HepG2 (cell line): ENCODE measurements around the gene CROT. TPM values are rescaled to one million over a fixed set of nuclear protein-coding genes. Genes with fewer than 3 reads are reported as not detected.

Source experiments
- ATAC-seq: fragments of 200-7000 bp; cut with Tn5 transposase; 3 replicates; pipeline ENCODE4 v1.9.1; 2020; ENCODE audit warnings: mild to moderate bottlenecking, moderate library complexity
- BruUV-seq: library from RNA; stranded (reverse); fragments of 400-500 nt; replicated peaks from 2 replicates; lab custom pipeline; 2021; lab: Mats Ljungman, UMichigan
- CTCF ChIA-PET: fragments of 300-600 bp; formaldehyde crosslinking; extraction: SDS; loops from one replicate; lab custom pipeline; 2021; ENCODE audit warnings: low total read pairs, inconsistent platforms, low intra/inter-chr PET ratio; lab: Yijun Ruan, JAX
- POLR2A ChIA-PET: fragments of 350-600 bp; sonication (Branson Sonifier 250); formaldehyde crosslinking; loops from one replicate; lab custom pipeline; 2020; ENCODE audit warnings: antibody characterized with exemption, inconsistent platforms; lab: Yijun Ruan, JAX
- DNase-seq: peaks from one replicate; pipeline ENCODE4 v3.0.0-alpha.2; 2015; ENCODE audit warnings: low spot score
- FAIRE-seq: peaks from 3 replicates; lab custom pipeline; 2011; peaks lifted over from hg19 to GRCh38; lab: Jason Lieb, UNC
- H2AFZ ChIP-seq: one replicate; pipeline ENCODE4 v1.6.1; 2011; ENCODE audit warnings: low read length, inconsistent platforms
- H3K27ac ChIP-seq: fragments of 300-600 bp; 3 replicates; pipeline ENCODE4 v1.8.0; 2011; ENCODE audit warnings: mixed run types, mild to moderate bottlenecking, mixed read lengths, low read length, inconsistent platforms; ENCODE audit not compliant: insufficient read depth; ENCODE audit errors: extremely low read length
- H3K27me3 ChIP-seq, 2 experiments: fragments of 200-600 bp in 1 of 2; 2 replicates in 1 of 2; 3 replicates in 1 of 2; pipeline versions ENCODE4 v1.6.0 to v1.8.0; 2011; ENCODE audit warnings: low read length in 2 of 2, mild to moderate bottlenecking in 2 of 2, moderate library complexity in 2 of 2, inconsistent platforms in 1 of 2; ENCODE audit not compliant: insufficient read depth in 2 of 2, control insufficient read depth in 1 of 2
- H3K36me3 ChIP-seq, 2 experiments: fragments of 200-600 bp in 1 of 2; replicated peaks in 1 of 2; 2 replicates in 1 of 2; 3 replicates in 1 of 2; pipeline versions ENCODE4 v1.5.1 to v1.8.0; 2011; ENCODE audit warnings: low read length in 2 of 2, inconsistent platforms in 1 of 2; ENCODE audit not compliant: insufficient read depth in 2 of 2, control insufficient read depth in 1 of 2
- H3K4me1 ChIP-seq: 2 replicates; pipeline ENCODE4 v1.5.1; 2012; ENCODE audit warnings: low read length, inconsistent platforms; ENCODE audit not compliant: insufficient read depth
- H3K4me2 ChIP-seq: 2 replicates; pipeline ENCODE4 v1.6.0; 2011; ENCODE audit warnings: low read depth, low read length, inconsistent platforms
- H3K4me3 ChIP-seq, 3 experiments: fragments of 200-600 bp in 1 of 3; sonication (generic), shearing (Covaris generic) in 1 of 3; replicated peaks in 1 of 3; 2 replicates each; pipeline ENCODE4 v1.5.1; 2011 to 2016; ENCODE audit warnings: low read length in 3 of 3, inconsistent platforms in 2 of 3, low read depth in 2 of 3, mild to moderate bottlenecking in 2 of 3, control low read depth in 1 of 3, mixed read lengths in 1 of 3; ENCODE audit not compliant: insufficient read depth in 1 of 3
- H3K79me2 ChIP-seq: one replicate; pipeline ENCODE4 v1.6.1; 2011; ENCODE audit warnings: low read length, inconsistent platforms; ENCODE audit not compliant: insufficient read depth
- H3K9ac ChIP-seq: 2 replicates; pipeline ENCODE4 v1.6.0; 2011; ENCODE audit warnings: mild to moderate bottlenecking, low read depth, low read length, inconsistent platforms; ENCODE audit not compliant: insufficient read depth
- H3K9me3 ChIP-seq: 2 replicates; pipeline ENCODE4 v1.5.1; 2012; ENCODE audit warnings: mild to moderate bottlenecking, low read length
- H4K20me1 ChIP-seq: 2 replicates; pipeline ENCODE4 v1.6.0; 2011; ENCODE audit warnings: inconsistent platforms, mild to moderate bottlenecking, low read length, moderate library complexity; ENCODE audit not compliant: insufficient read depth
- MED8 ChIP-seq: sonication (generic); formaldehyde crosslinking; IDR thresholded peaks from 2 replicates; pipeline ENCODE4 v1.8.1; 2023; ENCODE audit warnings: mild to moderate bottlenecking, missing genetic modification reagents; ENCODE audit not compliant: insufficient replicate concordance
- NCOA5 ChIP-seq: sonication (generic); formaldehyde crosslinking; IDR thresholded peaks from 2 replicates; pipeline ENCODE4 v1.4.0; 2020; ENCODE audit warnings: missing genetic modification reagents
- ONECUT2 ChIP-seq: sonication (generic); formaldehyde crosslinking; IDR thresholded peaks from 2 replicates; pipeline ENCODE4 v1.4.0; 2020; ENCODE audit warnings: missing genetic modification reagents
- POLR2A ChIP-seq, 2 experiments: IDR thresholded peaks; 2 replicates each; pipeline ENCODE4 v1.6.1; 2011; ENCODE audit warnings: low read depth in 2 of 2, low read length in 2 of 2, mild to moderate bottlenecking in 1 of 2, moderate library complexity in 1 of 2; ENCODE audit not compliant: insufficient read depth in 1 of 2
- SNRNP70 ChIP-seq: fragments of 200-400 bp; formaldehyde crosslinking; IDR thresholded peaks from 2 replicates; pipeline ENCODE4 v1.6.1; 2017; ENCODE audit warnings: mild to moderate bottlenecking, low read depth, low read length, moderate library complexity
- ZBTB3 ChIP-seq: sonication (generic); formaldehyde crosslinking; IDR thresholded peaks from 2 replicates; pipeline ENCODE4 v1.4.0; 2020; ENCODE audit warnings: low read depth, mild to moderate bottlenecking, moderate library complexity, missing genetic modification reagents, borderline replicate concordance
- ZNF232 ChIP-seq: sonication (generic); formaldehyde crosslinking; IDR thresholded peaks from 2 replicates; pipeline ENCODE4 v1.4.0; 2020; ENCODE audit warnings: missing genetic modification reagents, borderline replicate concordance
- ZNF670 ChIP-seq: sonication (generic); formaldehyde crosslinking; IDR thresholded peaks from 2 replicates; pipeline ENCODE4 v1.8.0; 2022; ENCODE audit warnings: mild to moderate bottlenecking, missing genetic modification reagents, borderline replicate concordance
- WGBS: methylation state at CpG from one replicate; pipeline ENCODE4 v1.1.6; 2017; ENCODE audit warnings: low lambda C conversion rate; 5-methylcytosine and 5-hydroxymethylcytosine counted together
- in situ Hi-C: cut with HindIII; loops from 2 replicates; pipeline ENCODE4 v1.10.0; 2017; ENCODE audit warnings: low pct_unique_long_range_greater_than_20kb; ENCODE audit not compliant: extremely low pct_ligation_motif_present
- intact Hi-C: fragments of 100-400 bp; cut with micrococcal nuclease; formaldehyde crosslinking; loops from one replicate; pipeline ENCODE4 v1.10.0; 2022; ENCODE audit not compliant: unreplicated experiment
- polyA plus RNA-seq, 8 experiments: library from polyadenylated mRNA; depleted of rRNA in 3 of 8; stranded (reverse) in 7 of 8; unstranded in 1 of 8; fragments of >200 nt; fragmentation: Illumina TruSeq in 4 of 8; extraction: Trizol in 4 of 8; gene quantifications; 2 replicates each; pipeline versions ENCODE4 v1.2.1 to v1.2.3, GENCODE V29; 2011 to 2016; ENCODE audit warnings: low read depth in 4 of 8, missing spikeins in 1 of 8, mixed read lengths in 1 of 8; ENCODE audit not compliant: insufficient read depth in 1 of 8
- total RNA-seq, 5 experiments: library from RNA; depleted of rRNA; stranded (reverse); fragments of >200 nt; fragmentation: Illumina TruSeq; extraction: Trizol; gene quantifications; 2 replicates each; pipeline ENCODE4 v1.2.3, GENCODE V29; 2016; ENCODE audit warnings: low read depth in 1 of 5
- TF ChIP-seq, protein P1 (sequence below): sonication (generic); formaldehyde crosslinking; IDR thresholded peaks from 2 replicates; pipeline ENCODE4 v1.4.0; 2020; ENCODE audit warnings: mild to moderate bottlenecking, missing genetic modification reagents, borderline replicate concordance
- TF ChIP-seq, protein P2 (sequence below): sonication (generic); formaldehyde crosslinking; IDR thresholded peaks from 2 replicates; pipeline ENCODE4 v1.5.0; 2020; ENCODE audit warnings: mild to moderate bottlenecking, missing genetic modification reagents
- TF ChIP-seq, protein P3 (sequence below): sonication (generic); formaldehyde crosslinking; IDR thresholded peaks from 2 replicates; pipeline ENCODE4 v1.4.0; 2020; ENCODE audit warnings: mild to moderate bottlenecking, missing genetic modification reagents

Gene CROT
- total and polyA plus RNA-seq, 2 of the 13 experiments (the other 11 are each of a cell fraction or from before 2014, with no cell fraction given) = 5.0 to 13.7 TPM

DNA sequence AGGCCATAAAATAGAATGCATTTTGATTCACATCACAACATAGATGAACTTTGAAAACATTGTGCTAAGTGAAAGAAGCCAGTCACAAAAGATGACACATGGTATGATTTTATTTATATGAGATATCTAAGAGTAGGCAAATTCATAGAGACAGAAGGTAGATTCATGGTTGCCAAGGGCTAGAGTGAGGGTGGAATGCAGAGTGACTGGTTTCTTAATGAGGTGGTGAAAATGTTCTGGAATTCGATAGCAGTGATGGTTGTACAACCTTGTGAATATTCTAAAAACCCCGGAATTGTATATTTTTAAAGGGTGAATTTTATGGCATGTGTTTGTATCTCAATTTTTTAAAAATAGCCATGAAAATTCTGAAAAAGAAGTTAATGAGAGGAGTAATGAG is 87.1 kb downstream of the CROT start:
- Histone ChIP-seq H3K4me2 (no peak overlapping the region), H3K79me2 (no peaks in the 10 kb centered on the region), H3K27ac (no peak overlapping the region), H3K36me3 (peaks cover 1 to 50% of the 10 kb centered on the region in 2 experiments; a peak in 4 of 5 replicates), H3K9ac (no peak overlapping the region), H3K4me1 (no peaks in the 10 kb centered on the region), H3K9me3 (no peaks in the 10 kb centered on the region), H3K27me3 (no peaks in the 10 kb centered on the region), H2AFZ (no peak overlapping the region), H3K4me3 (no peak overlapping the region), H4K20me1 (no peaks in the 10 kb centered on the region)
- no peak for ATAC-seq
- no TSS peak for BruUV-seq
- WGBS = 93% methylated on average over 2 of the region's 2 CpGs
- intact Hi-C loops = no loop called here
- no peak for FAIRE-seq
- in situ Hi-C loops = no loop called here
- DNase-seq = no peak
- no peak for TF ChIP-seq ZBTB3 (CRISPR knock-in tag)
- no peak for TF ChIP-seq MED8
- no peak for TF ChIP-seq ONECUT2
- no peak for TF ChIP-seq ZNF670 (CRISPR knock-in tag)
- no peak for TF ChIP-seq POLR2A (IDR thresholded peaks at IDR 0.05; ENCODE audit: insufficient read depth in 1 of 2, low read depth in 2 of 2, low read length in 2 of 2)
- no peak for TF ChIP-seq SNRNP70
- TF ChIP-seq, protein P1, sequence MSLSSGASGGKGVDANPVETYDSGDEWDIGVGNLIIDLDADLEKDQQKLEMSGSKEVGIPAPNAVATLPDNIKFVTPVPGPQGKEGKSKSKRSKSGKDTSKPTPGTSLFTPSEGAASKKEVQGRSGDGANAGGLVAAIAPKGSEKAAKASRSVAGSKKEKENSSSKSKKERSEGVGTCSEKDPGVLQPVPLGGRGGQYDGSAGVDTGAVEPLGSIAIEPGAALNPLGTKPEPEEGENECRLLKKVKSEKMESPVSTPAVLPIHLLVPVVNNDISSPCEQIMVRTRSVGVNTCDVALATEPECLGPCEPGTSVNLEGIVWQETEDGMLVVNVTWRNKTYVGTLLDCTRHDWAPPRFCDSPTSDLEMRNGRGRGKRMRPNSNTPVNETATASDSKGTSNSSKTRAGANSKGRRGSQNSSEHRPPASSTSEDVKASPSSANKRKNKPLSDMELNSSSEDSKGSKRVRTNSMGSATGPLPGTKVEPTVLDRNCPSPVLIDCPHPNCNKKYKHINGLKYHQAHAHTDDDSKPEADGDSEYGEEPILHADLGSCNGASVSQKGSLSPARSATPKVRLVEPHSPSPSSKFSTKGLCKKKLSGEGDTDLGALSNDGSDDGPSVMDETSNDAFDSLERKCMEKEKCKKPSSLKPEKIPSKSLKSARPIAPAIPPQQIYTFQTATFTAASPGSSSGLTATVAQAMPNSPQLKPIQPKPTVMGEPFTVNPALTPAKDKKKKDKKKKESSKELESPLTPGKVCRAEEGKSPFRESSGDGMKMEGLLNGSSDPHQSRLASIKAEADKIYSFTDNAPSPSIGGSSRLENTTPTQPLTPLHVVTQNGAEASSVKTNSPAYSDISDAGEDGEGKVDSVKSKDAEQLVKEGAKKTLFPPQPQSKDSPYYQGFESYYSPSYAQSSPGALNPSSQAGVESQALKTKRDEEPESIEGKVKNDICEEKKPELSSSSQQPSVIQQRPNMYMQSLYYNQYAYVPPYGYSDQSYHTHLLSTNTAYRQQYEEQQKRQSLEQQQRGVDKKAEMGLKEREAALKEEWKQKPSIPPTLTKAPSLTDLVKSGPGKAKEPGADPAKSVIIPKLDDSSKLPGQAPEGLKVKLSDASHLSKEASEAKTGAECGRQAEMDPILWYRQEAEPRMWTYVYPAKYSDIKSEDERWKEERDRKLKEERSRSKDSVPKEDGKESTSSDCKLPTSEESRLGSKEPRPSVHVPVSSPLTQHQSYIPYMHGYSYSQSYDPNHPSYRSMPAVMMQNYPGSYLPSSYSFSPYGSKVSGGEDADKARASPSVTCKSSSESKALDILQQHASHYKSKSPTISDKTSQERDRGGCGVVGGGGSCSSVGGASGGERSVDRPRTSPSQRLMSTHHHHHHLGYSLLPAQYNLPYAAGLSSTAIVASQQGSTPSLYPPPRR (CRISPR knock-in tag) = no peak
- TF ChIP-seq, protein P2, sequence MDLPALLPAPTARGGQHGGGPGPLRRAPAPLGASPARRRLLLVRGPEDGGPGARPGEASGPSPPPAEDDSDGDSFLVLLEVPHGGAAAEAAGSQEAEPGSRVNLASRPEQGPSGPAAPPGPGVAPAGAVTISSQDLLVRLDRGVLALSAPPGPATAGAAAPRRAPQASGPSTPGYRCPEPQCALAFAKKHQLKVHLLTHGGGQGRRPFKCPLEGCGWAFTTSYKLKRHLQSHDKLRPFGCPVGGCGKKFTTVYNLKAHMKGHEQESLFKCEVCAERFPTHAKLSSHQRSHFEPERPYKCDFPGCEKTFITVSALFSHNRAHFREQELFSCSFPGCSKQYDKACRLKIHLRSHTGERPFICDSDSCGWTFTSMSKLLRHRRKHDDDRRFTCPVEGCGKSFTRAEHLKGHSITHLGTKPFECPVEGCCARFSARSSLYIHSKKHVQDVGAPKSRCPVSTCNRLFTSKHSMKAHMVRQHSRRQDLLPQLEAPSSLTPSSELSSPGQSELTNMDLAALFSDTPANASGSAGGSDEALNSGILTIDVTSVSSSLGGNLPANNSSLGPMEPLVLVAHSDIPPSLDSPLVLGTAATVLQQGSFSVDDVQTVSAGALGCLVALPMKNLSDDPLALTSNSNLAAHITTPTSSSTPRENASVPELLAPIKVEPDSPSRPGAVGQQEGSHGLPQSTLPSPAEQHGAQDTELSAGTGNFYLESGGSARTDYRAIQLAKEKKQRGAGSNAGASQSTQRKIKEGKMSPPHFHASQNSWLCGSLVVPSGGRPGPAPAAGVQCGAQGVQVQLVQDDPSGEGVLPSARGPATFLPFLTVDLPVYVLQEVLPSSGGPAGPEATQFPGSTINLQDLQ (CRISPR knock-in tag) = no peak
- TF ChIP-seq ZNF232 (CRISPR knock-in tag) = no peak
- no peak for TF ChIP-seq NCOA5 (CRISPR knock-in tag)
- TF ChIP-seq, protein P3, sequence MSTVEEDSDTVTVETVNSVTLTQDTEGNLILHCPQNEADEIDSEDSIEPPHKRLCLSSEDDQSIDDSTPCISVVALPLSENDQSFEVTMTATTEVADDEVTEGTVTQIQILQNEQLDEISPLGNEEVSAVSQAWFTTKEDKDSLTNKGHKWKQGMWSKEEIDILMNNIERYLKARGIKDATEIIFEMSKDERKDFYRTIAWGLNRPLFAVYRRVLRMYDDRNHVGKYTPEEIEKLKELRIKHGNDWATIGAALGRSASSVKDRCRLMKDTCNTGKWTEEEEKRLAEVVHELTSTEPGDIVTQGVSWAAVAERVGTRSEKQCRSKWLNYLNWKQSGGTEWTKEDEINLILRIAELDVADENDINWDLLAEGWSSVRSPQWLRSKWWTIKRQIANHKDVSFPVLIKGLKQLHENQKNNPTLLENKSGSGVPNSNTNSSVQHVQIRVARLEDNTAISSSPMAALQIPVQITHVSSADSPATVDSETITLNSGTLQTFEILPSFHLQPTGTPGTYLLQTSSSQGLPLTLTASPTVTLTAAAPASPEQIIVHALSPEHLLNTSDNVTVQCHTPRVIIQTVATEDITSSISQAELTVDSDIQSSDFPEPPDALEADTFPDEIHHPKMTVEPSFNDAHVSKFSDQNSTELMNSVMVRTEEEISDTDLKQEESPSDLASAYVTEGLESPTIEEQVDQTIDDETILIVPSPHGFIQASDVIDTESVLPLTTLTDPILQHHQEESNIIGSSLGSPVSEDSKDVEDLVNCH (CRISPR knock-in tag) = no peak
- POLR2A ChIA-PET = no interaction called here
- CTCF ChIA-PET = no interaction called here
